Measurements from ENCODE around the gene GAB1. TPM values are rescaled to one million over a fixed set of nuclear protein-coding genes. Genes with fewer than 3 reads are reported as not detected.
A peak's percentile ranks its signal among the peaks of the same experiment; 100 is the strongest.

GAB1 gene
- total RNA-seq, 3 donors from 2014 or later, result 24.8 to 67.5 (median 38.7) TPM

DNA sequence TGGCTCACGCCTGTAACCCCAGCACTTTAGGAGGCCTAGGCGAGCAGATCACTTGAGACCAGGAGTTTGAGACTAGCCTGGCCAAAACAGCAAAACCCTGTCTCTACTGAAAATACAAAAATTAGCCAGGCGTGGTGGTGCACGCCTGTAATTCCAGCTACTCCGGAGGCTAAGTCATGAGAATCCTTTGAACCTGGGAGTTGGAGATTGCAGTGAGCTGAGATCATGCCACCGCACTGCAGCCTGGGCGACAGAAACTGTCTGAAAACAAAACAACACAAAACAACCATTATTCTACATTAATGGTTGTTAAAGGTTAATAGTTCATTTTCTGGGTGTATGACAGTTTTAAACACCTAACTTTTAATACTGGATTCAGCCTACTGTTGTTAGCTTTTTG, 175.2 kb downstream of the GAB1 start:
- intact Hi-C loops (cut with DNase I; ENCODE audit: low total_unique reads), result no loop called here
- no peaks in the 10 kb centered on the region for H3K36me3 ChIP-seq
- no peak for DNase-seq (ENCODE audit: low spot score in 2 of 2)
- TF ChIP-seq, protein P1, sequence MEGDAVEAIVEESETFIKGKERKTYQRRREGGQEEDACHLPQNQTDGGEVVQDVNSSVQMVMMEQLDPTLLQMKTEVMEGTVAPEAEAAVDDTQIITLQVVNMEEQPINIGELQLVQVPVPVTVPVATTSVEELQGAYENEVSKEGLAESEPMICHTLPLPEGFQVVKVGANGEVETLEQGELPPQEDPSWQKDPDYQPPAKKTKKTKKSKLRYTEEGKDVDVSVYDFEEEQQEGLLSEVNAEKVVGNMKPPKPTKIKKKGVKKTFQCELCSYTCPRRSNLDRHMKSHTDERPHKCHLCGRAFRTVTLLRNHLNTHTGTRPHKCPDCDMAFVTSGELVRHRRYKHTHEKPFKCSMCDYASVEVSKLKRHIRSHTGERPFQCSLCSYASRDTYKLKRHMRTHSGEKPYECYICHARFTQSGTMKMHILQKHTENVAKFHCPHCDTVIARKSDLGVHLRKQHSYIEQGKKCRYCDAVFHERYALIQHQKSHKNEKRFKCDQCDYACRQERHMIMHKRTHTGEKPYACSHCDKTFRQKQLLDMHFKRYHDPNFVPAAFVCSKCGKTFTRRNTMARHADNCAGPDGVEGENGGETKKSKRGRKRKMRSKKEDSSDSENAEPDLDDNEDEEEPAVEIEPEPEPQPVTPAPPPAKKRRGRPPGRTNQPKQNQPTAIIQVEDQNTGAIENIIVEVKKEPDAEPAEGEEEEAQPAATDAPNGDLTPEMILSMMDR (IDR thresholded peaks at IDR 0.05), result no peak
- H3K9me3 ChIP-seq, result no peaks in the 10 kb centered on the region
- H3K4me1 ChIP-seq, result peaks cover 0 to 10% of the 10 kb centered on the region in 2 donors
- H3K27ac ChIP-seq, result no peak overlapping the region
- no peak overlapping the region for H3K4me3 ChIP-seq
- H3K27me3 ChIP-seq, result no peaks in the 10 kb centered on the region

DNA sequence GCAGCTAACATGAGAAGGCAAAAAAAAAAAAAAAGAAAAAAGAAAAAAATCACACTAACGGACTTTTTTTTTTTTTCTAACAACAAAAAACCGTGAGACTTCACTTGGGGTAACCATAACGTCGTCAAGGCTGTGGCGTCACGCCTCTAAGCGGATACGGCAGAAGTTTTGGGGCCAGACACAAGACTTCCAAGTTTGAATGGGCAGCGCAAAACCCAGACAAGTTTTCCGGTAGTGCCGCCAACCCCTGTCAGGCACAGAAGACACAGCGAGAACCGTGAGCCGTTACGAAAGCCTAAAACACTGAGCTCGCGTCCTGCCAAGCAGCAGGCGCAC, 176.3 kb downstream of the GAB1 start:
- no peaks in the 10 kb centered on the region for H3K9me3 ChIP-seq
- no peaks in the 10 kb centered on the region for H3K27me3 ChIP-seq
- intact Hi-C loops (cut with DNase I; ENCODE audit: low total_unique reads), result no loop called here
- H3K4me1 ChIP-seq, result peaks cover 0 to 15% of the 10 kb centered on the region in 2 donors
- peak overlapping the region; percentile 86 to 99 (median 91) for H3K4me3 ChIP-seq
- DNase-seq (ENCODE audit: low spot score in 2 of 2), result no peak
- TF ChIP-seq, protein P1 (IDR thresholded peaks at IDR 0.05), result no peak
- no peak for TF ChIP-seq POLR2AphosphoS5 (IDR thresholded peaks at IDR 0.05)
- no peak for TF ChIP-seq POLR2A (IDR thresholded peaks at IDR 0.05)
- H3K27ac ChIP-seq, result peak overlapping the region; percentile 98 to 99
- no peaks in the 10 kb centered on the region for H3K36me3 ChIP-seq

DNA sequence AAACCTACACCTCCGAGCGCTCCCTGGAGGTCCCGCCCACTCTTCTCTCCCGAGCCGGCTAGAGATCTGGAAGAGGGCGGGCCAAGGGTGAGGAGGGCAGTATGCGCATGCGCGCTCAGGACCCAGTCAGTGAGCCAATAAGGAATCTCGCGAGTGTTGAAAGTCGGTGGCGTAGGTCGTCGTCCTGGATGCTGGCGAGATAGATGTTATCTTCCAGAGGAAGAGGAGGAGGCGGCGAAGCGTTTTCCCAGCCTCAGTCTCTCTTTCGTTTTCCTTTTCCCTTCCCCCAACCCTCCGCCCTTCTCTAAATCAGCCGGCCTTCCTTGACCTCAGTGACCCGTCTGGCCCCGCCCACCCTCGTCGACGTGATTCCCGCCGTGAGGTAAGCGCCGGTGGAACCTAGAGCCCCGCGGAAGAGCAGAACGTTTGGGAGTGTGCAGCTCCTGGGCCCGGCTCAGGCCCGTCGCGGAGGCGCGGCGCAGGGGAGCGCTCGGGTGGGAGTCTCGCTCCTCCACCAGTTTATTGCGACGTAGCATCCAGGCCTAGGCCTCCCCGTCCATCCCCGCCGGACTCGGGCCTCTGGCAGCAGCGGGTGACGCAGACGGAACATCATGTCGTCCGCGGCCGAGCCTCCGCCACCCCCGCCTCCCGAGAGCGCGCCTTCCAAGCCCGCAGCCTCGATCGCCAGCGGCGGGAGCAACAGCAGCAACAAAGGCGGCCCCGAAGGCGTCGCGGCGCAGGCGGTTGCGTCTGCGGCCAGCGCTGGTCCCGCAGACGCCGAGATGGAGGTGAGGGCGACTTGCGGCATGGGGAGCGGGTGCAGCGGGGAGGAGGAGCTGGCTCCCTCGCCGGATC, 176.9 kb downstream of the GAB1 start, which contains the start of gene SMARCA5:
TSS of gene SMARCA5 (plus strand) at position 389 of the 855 bp plus-strand sequence. CDS start at position 612, 223 bp downstream.
- intact Hi-C loops (cut with DNase I; ENCODE audit: low total_unique reads), result no loop called here
- peak within 1 kb of the TSS; percentile 98 to 99 for H3K27ac ChIP-seq

DNA sequence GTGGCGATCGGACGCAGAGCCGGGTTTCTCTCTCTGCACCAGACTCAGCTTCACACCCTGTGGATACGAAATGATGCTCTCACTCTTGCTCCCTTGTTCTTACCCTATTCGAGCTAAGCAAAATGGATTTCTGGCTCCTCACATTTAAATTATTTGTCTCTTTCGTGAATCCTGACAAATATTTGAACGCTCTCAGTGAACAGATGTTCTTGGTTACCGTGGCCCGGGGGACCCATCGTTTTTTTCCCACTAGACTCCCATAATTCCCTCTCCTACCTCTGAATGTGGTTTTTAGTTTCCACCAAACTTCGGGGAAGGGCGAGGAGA, 177.5 kb downstream of the GAB1 start:
- no peak for DNase-seq (ENCODE audit: low spot score in 2 of 2)
- H3K4me3 ChIP-seq, result peak overlapping the region; percentile 86 to 99 (median 91)
- H3K36me3 ChIP-seq, result no peaks in the 10 kb centered on the region
- TF ChIP-seq POLR2AphosphoS5 (IDR thresholded peaks at IDR 0.05), result no peak
- H3K27ac ChIP-seq, result peak overlapping the region; percentile 98 to 99
- intact Hi-C loops (cut with DNase I; ENCODE audit: low total_unique reads), result no loop called here
- no peaks in the 10 kb centered on the region for H3K27me3 ChIP-seq
- no peaks in the 10 kb centered on the region for H3K9me3 ChIP-seq
- H3K4me1 ChIP-seq, result peaks cover 0 to 15% of the 10 kb centered on the region in 2 donors

More for the DNA sequence above, 176.9 kb downstream of the GAB1 start, which contains the start of gene SMARCA5:
- Histone ChIP-seq H3K36me3 (no peaks in the 10 kb centered on the region), H3K9me3 (no peaks in the 10 kb centered on the region), H3K4me3 (peak within 1 kb of the TSS; percentile 86 to 99 (median 91)), H3K4me1 (peaks cover 0 to 15% of the 10 kb centered on the region in 2 donors), H3K27me3 (no peaks in the 10 kb centered on the region)
- TF ChIP-seq, protein P1 (IDR thresholded peaks at IDR 0.05), result peak in 1 of 3 donors; percentile 6
- TF ChIP-seq POLR2A (IDR thresholded peaks at IDR 0.05) (peak; percentile 88), POLR2AphosphoS5 (IDR thresholded peaks at IDR 0.05) (peak; percentile 66 to 94 (median 91))
- DNase-seq (ENCODE audit: low spot score in 2 of 2), result peak; percentile 92 to 96

DNA sequence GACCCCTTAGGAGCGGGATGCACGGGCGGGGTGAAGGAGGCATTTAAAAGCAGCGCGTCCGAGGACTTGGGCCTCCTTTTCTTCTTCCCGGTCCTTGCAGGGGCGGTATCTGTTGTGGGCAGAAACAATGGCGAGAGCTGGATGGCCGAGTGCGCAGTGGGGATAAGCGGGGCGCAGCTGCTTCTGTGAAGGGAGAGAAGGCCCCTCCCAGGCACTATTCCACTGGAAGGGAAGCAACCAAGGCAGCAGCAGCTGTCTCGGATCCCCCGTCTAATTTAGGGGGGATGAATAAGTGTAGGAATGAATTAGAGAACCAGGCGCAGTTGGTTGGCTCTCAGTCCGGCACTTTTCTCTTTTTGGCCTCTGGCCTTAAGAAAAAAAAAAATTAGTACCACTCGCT, 177.8 kb downstream of the GAB1 start:
- intact Hi-C loops (cut with DNase I; ENCODE audit: low total_unique reads), result no loop called here
- peak; percentile 32 to 52 for DNase-seq (ENCODE audit: low spot score in 2 of 2)
- H3K9me3 ChIP-seq, result no peaks in the 10 kb centered on the region

More for the DNA sequence above, 177.8 kb downstream of the GAB1 start:
- Histone ChIP-seq H3K4me3 (peak overlapping the region; percentile 86 to 99 (median 91)), H3K27ac (peak overlapping the region; percentile 98 to 99), H3K27me3 (no peaks in the 10 kb centered on the region), H3K36me3 (no peaks in the 10 kb centered on the region), H3K4me1 (peaks cover 0 to 15% of the 10 kb centered on the region in 2 donors)
- TF ChIP-seq, protein P1 (IDR thresholded peaks at IDR 0.05), result no peak
- TF ChIP-seq POLR2AphosphoS5 (IDR thresholded peaks at IDR 0.05) (no peak), POLR2A (IDR thresholded peaks at IDR 0.05) (no peak)
